Osteoblast (primary cell): ENCODE results near the gene ACY1. TPM values are rescaled to one million over a fixed set of nuclear protein-coding genes. Genes with fewer than 3 reads are reported as not detected.
"Not testable (repeated sequence)": the region's sequence is repeated elsewhere in the genome, so short reads cannot be mapped to it uniquely, and the experiment has no call there.

Experiments
- DNase-seq: peaks from one replicate; pipeline ENCODE4 v3.0.0; 2011; ENCODE audit warnings: low spot score, mixed read lengths; ENCODE audit not compliant: insufficient read length; ENCODE audit errors: missing footprints
- H2AFZ ChIP-seq: 2 replicates; pipeline ENCODE4 v1.6.0; 2011; ENCODE audit warnings: mild to moderate bottlenecking, low read length
- H3K27ac ChIP-seq: 2 replicates; pipeline ENCODE4 v1.5.1; 2011; ENCODE audit warnings: mild to moderate bottlenecking, low read depth, low read length, moderate library complexity
- H3K27me3 ChIP-seq: 2 replicates; pipeline ENCODE4 v1.6.0; 2012; ENCODE audit warnings: mild to moderate bottlenecking, control low read depth, inconsistent platforms, low read length, moderate library complexity; ENCODE audit not compliant: insufficient read depth
- H3K36me3 ChIP-seq: 2 replicates; pipeline ENCODE4 v1.5.1; 2011; ENCODE audit warnings: mild to moderate bottlenecking, low read length, control low read depth, moderate library complexity; ENCODE audit not compliant: insufficient read depth
- H3K4me1 ChIP-seq: 2 replicates; pipeline ENCODE4 v1.5.1; 2011; ENCODE audit warnings: mild to moderate bottlenecking, low read length, control low read depth, moderate library complexity; ENCODE audit not compliant: insufficient read depth
- H3K4me2 ChIP-seq: 2 replicates; pipeline ENCODE4 v1.6.0; 2011; ENCODE audit warnings: mild to moderate bottlenecking, low read length; ENCODE audit not compliant: insufficient read depth
- H3K4me3 ChIP-seq: fragments of 200-600 bp; sonication (generic); 3 replicates; pipeline ENCODE4 v1.5.1; 2012; ENCODE audit warnings: mild to moderate bottlenecking, low read length, inconsistent platforms; ENCODE audit not compliant: insufficient read depth
- H3K79me2 ChIP-seq: 2 replicates; pipeline ENCODE4 v1.6.0; 2012; ENCODE audit warnings: mild to moderate bottlenecking, low read length, control low read depth, inconsistent platforms; ENCODE audit not compliant: insufficient read depth
- H3K9me3 ChIP-seq: 2 replicates; pipeline ENCODE4 v1.5.1; 2011; ENCODE audit warnings: low read depth, low read length, control low read depth
- H4K20me1 ChIP-seq: 2 replicates; pipeline ENCODE4 v1.6.0; 2012; ENCODE audit warnings: mild to moderate bottlenecking, low read length, control low read depth; ENCODE audit not compliant: insufficient read depth
- total RNA-seq: library from RNA; depleted of rRNA; stranded (reverse); fragments of >200 nt; gene quantifications from 2 replicates; pipeline ENCODE4 v1.2.3, GENCODE V29; 2012
- TF ChIP-seq, protein P1 (sequence below): IDR thresholded peaks from 2 replicates; pipeline ENCODE4 v1.5.1; 2011; ENCODE audit warnings: mild to moderate bottlenecking, low read depth, low read length, moderate library complexity; ENCODE audit errors: extremely low read depth

ACY1 gene
- total RNA-seq, 1 donor: 37.6 TPM

DNA sequence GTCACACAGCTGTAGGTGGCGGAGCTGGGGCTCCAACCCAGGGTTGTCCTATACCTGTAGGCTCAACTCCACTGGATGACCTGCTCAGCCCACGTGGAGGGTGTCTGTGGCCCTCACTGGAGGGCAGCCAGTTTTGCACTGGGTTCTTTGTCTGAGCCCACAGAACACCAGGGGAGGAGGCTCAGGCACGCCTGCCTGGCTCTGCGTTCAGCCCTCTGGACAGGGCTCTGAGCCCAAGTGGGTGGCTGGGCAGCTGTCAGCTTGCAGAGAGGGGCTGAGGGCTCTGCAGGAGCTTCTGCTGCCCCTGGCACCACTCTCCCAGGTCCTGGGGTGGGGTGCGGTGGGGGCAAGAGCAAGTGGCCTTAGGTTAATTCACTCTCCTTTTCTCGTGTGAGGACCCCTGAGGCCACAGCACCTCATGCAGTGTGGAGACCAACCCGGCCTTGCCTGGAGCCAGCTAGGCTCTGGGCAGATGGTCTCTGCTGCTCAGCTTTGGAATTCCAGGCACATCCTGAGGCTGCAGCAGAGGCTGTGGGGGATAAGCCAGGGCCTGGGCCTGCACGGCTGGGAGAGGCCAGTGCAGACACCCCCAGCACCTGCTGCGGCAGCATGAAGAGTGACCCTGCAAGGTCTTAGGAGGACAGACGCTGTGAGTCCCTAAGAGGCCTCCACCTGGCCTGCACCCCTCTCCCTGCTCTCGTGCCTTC lies 49.5 kb downstream of the ACY1 start:
- Histone ChIP-seq H2AFZ (no peak overlapping the region), H4K20me1 (no peaks in the 10 kb centered on the region), H3K27me3 (no peaks in the 10 kb centered on the region), H3K79me2 (no peaks in the 10 kb centered on the region), H3K27ac (no peak overlapping the region), H3K36me3 (no peaks in the 10 kb centered on the region), H3K4me1 (peaks cover 4% of the 10 kb centered on the region), H3K9me3 (no peaks in the 10 kb centered on the region), H3K4me2 (no peak overlapping the region), H3K4me3 (no peak overlapping the region)
- TF ChIP-seq, protein P1, sequence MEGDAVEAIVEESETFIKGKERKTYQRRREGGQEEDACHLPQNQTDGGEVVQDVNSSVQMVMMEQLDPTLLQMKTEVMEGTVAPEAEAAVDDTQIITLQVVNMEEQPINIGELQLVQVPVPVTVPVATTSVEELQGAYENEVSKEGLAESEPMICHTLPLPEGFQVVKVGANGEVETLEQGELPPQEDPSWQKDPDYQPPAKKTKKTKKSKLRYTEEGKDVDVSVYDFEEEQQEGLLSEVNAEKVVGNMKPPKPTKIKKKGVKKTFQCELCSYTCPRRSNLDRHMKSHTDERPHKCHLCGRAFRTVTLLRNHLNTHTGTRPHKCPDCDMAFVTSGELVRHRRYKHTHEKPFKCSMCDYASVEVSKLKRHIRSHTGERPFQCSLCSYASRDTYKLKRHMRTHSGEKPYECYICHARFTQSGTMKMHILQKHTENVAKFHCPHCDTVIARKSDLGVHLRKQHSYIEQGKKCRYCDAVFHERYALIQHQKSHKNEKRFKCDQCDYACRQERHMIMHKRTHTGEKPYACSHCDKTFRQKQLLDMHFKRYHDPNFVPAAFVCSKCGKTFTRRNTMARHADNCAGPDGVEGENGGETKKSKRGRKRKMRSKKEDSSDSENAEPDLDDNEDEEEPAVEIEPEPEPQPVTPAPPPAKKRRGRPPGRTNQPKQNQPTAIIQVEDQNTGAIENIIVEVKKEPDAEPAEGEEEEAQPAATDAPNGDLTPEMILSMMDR: no peak
- DNase-seq: no peak

DNA sequence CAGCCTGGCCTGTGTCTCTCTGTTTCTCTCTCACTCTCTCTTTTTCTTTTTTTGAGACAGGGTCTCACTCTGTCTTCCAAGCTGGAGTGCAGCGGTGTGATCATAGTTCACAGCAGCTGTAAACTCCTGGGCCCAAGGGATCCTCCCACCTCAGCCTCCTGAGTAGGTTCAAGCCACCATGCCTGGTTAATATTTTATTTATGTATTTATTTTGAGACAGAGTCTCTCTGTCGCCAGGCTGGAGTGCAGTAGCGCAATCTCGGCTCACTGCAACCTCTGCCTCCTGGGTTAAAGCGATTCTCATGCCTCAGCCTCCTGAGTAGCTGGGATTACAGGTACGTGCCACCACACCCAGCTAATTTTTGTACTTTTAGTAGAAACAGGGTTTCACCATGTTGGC lies 50.4 kb downstream of the ACY1 start:
- not testable (repeated sequence) for H3K9me3 ChIP-seq, H2AFZ ChIP-seq, H3K79me2 ChIP-seq, H3K36me3 ChIP-seq, H3K4me3 ChIP-seq, DNase-seq, H3K27me3 ChIP-seq, H4K20me1 ChIP-seq, H3K4me1 ChIP-seq, H3K27ac ChIP-seq, H3K4me2 ChIP-seq

DNA sequence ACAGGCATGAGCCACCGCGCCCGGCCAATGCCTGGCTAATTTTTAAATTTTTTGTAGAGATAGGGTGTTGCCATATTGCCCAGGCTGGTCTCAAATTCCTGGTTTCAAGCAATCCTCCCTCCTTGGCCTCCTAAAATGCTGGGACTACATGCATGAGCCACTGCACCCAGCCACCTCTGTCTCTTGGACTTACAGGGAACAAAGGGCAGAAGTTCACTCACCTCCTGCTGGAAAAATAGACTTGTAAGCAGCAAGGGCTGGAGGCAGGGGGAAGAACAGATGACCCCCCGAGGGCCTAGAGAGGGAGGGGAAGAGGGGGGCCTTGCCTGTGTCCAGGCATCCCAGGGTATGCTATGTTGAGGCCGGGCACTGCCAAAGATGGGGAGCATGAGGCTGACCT lies 50.9 kb downstream of the ACY1 start:
- Histone ChIP-seq H3K27me3 (no peaks in the 10 kb centered on the region), H3K27ac (no peak overlapping the region), H4K20me1 (no peaks in the 10 kb centered on the region), H3K4me1 (no peaks in the 10 kb centered on the region), H3K4me2 (no peak overlapping the region), H3K36me3 (no peaks in the 10 kb centered on the region), H3K9me3 (no peaks in the 10 kb centered on the region), H3K4me3 (no peak overlapping the region), H2AFZ (no peak overlapping the region), H3K79me2 (no peaks in the 10 kb centered on the region)
- TF ChIP-seq, protein P1: no peak
- no peak for DNase-seq

DNA sequence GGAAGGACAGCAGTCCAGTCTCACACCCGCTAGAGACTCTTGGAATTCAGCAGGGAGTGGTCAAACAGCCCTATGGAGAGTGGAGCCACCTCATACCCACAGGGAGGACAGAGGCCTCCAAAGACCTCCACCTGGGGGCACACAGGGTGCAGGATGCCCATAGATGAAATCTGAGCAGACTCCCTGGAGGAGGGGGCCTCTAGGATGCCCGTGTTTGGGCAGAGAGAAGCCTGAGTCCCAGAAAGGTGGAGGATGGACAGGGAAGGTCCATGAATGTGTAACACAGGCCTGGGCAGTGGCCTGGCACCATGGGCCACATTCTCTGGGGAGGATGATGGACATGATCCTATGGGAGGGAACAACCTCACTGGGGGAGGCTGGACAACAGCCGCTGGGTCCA lies 51.3 kb downstream of the ACY1 start:
- Histone ChIP-seq H3K79me2 (no peaks in the 10 kb centered on the region), H3K27me3 (no peaks in the 10 kb centered on the region), H4K20me1 (no peaks in the 10 kb centered on the region), H3K4me3 (no peak overlapping the region), H3K4me1 (no peaks in the 10 kb centered on the region), H3K4me2 (no peak overlapping the region), H3K9me3 (no peaks in the 10 kb centered on the region), H3K27ac (no peak overlapping the region), H3K36me3 (no peaks in the 10 kb centered on the region), H2AFZ (no peak overlapping the region)
- TF ChIP-seq, protein P1: no peak
- DNase-seq: no peak
